HG02840 (cell line): ENCODE measurements around the gene ATP9A.
"Not testable (repeated sequence)": the region's sequence is repeated elsewhere in the genome, so short reads cannot be mapped to it uniquely, and the experiment has no call there.

ENCODE experiments used
- ATAC-seq: cut with Tn5 transposase; IDR thresholded peaks from one replicate; pipeline ENCODE4 v1.9.1; 2021; ENCODE audit warnings: mild to moderate bottlenecking, moderate library complexity, moderate number of reproducible peaks; ENCODE audit not compliant: unreplicated experiment, low FRiP score

The ATP9A gene

GRCh38 chr20:51796340-51796739 is 28.1 kb upstream of the ATP9A start:
- ATAC-seq = no peak

DNA sequence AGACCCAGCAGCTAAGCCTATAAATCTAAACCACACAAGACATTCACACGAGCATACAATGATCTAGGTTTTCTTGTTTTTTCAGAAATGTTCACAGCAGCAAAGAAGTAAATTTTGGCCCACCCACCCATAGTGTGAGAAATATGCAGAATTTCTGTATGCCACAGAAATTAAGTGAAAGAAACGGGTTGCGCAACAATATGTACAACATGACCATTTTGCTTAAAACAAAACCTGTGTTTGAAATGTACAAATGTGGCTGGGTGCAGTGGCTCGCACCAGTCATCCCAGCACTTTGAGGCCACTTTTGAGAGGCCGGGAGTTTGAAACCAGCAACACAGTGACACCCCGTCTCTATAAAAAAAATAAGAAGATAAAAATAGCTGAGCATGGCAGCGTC is 24.8 kb upstream of the ATP9A start:
- no peak for ATAC-seq

GRCh38 chr20:51791626-51792025 is 23.4 kb upstream of the ATP9A start:
- ATAC-seq = no peak

GRCh38 chr20:51790256-51790655 is 22.1 kb upstream of the ATP9A start:
- ATAC-seq = no peak

- no peak for ATAC-seq
Measured at GRCh38 chr20:51789434-51789833, 21.2 kb upstream of the ATP9A start.

DNA sequence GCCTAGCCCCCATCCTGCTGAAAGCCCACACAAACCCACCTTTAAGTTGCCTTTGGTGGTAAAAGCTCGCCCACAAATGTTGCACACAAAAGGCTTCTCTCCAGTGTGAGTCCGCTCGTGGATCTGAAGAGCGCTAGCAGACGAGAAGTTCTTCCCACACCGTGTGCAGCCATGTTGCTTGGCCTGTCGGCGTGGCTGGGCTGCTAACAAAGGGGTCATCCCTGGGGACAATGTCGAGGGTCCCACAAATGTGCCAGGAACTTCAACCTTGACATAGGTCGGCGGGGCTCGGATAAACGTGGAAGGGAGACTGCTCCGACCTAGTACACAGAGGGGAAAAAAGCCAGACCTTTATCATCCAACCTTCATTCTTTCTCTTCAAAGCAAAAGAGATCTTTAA is 20.6 kb upstream of the ATP9A start:
- ATAC-seq = no peak

DNA sequence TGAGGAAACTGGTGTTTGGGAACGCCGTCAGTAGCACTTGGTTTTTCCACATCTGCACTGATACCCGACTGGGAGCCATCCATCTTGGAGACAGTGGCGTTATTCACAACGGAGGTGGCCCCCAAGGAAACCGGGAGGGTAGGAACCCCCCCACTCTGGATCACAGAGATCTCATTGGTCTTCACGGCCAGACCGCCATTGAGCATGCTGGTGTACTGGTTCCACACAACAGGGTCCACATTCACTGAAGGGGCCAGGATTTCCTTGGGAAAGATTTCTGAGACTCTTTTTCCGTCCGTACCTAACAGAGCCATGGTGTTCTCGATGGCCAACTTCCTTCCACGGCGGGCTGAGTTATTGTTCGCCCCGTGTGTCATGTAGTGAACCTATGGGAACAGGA is 16.1 kb upstream of the ATP9A start:
- ATAC-seq = no peak

GRCh38 chr20:51778229-51778759 is 10.1 kb upstream of the ATP9A start:
- ATAC-seq = not testable (repeated sequence)

DNA sequence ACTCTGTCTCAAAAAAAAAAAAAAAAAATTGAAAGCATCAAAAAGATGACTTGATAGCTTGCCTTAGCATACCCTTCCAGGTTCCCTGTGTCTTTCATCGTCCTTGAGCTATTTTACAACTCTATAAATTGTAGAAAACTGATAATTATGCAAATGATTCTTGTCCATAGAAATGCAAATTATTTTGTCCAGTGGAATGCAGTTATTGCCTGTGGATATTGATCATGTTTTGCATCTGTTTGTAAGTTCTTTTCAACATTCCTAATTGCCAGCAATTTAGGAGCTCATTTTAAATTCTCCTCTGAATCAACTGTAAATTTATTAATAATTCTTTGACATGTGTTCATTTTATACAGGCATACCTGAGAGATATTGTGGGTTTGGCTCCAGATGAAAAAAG is 7.1 kb upstream of the ATP9A start:
- ATAC-seq = no peak

GRCh38 chr20:51772236-51772635 is 4.0 kb upstream of the ATP9A start:
- ATAC-seq = no peak

DNA sequence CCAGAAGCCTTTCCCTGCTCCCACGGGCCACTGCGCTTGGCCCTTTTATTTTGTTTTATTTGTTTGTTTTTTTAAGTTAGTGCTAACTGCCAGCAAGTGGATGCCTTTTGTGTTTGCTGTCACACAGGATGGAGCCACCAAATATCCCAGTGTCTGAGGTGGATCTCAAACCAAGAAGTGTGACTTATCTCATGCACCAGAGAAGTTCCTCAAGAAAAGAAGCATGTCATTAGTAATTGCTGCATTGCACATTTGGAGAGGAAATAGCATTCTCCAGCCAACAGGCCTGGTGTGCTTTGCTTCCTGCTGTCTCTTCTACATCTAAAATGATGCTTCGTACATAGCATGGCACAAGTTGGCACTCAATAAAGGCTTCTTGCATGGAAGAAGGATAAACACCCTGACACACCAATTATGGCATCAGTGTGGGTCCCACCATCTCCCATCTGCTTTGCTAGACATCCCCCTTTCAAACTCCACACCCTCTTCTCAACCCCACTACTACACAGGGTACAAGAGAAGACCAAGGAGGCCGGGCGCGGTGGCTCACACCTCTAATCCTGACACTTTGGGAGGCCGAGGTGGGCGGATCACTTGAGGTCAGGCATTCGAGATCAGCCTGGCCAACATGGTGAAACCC is 1.9 kb upstream of the ATP9A start:
- no peak for ATAC-seq

DNA sequence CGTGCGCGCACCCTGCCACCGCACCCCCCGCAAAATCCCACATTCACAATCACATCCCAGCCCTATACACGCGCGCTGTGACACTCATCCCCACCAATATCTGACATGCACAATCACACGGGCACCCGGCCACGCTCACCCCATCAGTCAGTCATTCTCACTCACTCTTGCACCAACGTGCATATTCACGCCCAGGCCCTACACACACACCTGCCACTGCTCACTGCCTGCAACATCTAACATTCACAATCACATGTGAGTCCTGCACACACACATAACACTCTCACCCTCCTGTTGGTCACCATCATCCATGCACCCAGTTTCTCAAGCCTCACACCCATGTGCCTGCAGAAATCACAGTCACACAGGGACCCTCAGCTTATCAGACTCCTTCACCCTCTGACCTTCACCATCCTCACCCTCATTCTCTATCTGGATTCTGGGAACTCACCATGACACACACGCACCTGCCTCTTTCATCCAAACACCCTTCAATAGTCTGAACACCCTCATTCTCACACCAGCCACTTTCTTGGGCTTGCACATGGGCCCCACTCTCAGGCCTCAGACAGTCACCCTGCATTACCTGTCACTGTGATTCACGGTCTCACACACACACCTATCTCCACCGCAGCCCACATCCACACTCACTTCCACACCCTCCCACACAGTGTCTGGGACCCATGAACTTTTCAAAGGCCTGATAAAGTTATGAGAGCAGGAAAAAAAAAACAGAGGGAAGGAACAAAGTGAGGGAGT is 748 bp upstream of the ATP9A start:
- ATAC-seq = no peak

DNA sequence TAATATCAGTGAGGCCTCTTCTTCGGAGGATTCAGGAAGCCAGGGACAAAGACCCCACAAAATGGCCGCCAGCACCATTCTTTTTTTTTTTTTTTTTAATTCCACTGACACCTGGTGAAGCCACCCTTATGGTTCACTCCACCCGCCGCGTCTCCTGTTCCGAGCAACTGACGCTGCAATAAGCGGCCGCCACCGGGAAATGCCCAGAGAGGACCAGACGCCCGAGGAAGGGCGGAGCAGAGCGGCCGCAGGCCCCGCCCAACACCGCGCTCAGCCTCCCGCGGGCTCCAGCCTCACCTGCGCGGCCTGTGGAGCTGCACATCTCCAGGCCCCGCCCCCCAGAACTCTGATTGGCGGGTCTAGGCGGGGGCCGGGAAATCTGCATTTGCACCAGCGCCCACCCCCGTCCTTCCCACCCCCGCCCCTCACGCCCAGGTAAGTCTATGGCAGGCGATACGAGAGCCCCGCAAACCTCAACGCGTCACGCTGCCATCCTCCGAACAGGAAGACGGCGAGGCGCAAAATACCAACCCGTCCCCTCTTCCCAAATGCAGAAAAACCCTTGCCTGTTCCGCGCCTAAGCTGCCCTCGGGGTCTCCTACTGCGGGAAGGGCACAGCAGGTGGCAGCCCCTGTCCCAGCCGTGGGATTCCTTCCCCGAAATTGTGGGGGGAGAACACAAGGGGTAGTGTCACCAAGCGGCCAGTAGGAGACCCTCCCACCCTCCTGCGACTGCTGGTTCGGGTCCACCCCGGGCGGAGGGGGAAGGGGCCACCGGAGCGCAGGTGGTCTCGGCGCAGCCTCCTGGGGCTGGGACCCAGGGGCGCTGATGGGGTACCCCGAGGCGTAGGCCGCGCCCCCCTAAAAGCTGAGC is 960 bp downstream of the ATP9A start:
- ATAC-seq = no peak

GRCh38 chr20:51765381-51765780 is 2.8 kb downstream of the ATP9A start:
- ATAC-seq = not testable (repeated sequence)

- no peak for ATAC-seq
Measured at GRCh38 chr20:51763965-51764602, 4.1 kb downstream of the ATP9A start.

GRCh38 chr20:51760905-51761546 is 7.2 kb downstream of the ATP9A start:
- no peak for ATAC-seq

GRCh38 chr20:51759769-51760510 is 8.2 kb downstream of the ATP9A start:
- ATAC-seq = no peak

DNA sequence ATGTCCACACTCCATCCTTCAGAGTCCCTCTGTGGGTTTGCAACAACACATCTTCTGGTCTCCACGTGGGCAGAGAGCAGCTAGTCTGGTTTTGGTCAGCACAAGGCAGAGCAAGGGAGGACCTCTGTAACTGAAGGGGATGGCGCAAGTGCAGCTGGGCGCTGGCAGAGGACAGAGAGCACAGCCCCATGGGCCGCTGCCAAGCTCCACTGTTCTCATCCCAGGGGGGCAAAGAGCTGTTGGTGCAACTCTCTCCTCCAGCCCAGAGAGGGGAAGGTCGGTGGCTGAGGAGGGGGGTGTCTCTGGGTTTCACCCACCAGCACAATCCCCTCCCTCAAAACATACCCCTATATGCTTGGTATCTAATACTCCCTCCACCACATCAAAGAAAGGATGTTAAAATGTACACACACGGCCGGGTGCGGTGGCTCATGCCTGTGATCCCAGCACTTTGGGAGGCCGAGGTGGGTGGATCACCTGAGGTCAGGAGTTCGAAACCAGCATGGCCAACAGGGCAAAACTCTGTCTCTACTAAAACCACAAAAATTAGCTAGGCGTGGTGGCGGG is 9.1 kb downstream of the ATP9A start:
- ATAC-seq = no peak

DNA sequence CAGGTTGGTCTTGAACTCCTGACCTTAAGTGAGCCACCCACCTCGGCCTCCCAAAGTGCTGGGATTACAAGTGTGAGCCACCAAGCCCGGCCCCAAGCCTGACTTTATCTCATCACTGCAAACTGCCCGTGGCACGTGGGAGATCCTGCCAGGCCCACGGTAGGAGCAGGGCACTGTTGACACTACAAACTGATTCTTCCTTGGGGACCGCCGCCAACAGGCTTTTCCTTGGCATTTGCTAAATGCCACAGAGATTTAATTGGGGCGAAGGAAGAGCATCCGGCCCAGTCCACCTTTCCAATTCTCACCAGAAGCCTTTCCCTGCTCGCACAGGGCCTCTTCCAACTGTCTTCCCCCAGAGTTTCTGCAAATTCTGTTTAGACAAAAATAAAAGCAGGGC is 11.0 kb downstream of the ATP9A start:
- no peak for ATAC-seq
